Upper lobe of left lung (tissue), 4 donors: ENCODE measurements around the gene TSC1.

Experiments
- EP300 ChIP-seq, 4 donors: sonication (generic); formaldehyde crosslinking; IDR thresholded peaks; one replicate each; pipeline ENCODE4 v1.5.1; 2017; ENCODE audit warnings: antibody characterized with exemption in 4 of 4, control low read depth in 2 of 4
- POLR2A ChIP-seq, 4 donors: fragments of 450-650 bp; IDR thresholded peaks; one replicate each; pipeline ENCODE4 v1.5.1; 2016 to 2017; ENCODE audit warnings: antibody characterized with exemption in 4 of 4, mild to moderate bottlenecking in 2 of 4
- POLR2AphosphoS5 ChIP-seq, 2 donors: sonication (generic); formaldehyde crosslinking; IDR thresholded peaks; one replicate each; pipeline ENCODE4 v1.5.1; 2017; ENCODE audit warnings: antibody characterized with exemption in 2 of 2
- TF ChIP-seq, protein P1 (sequence below), 6 experiments: fragments of 450-650 bp in 4 of 6; fragments of 200-600 bp in 2 of 6; sonication (generic) in 2 of 6; IDR thresholded peaks; one replicate each; pipeline ENCODE4 v1.5.1; 2016 to 2019; ENCODE audit warnings: antibody characterized with exemption in 6 of 6

DNA sequence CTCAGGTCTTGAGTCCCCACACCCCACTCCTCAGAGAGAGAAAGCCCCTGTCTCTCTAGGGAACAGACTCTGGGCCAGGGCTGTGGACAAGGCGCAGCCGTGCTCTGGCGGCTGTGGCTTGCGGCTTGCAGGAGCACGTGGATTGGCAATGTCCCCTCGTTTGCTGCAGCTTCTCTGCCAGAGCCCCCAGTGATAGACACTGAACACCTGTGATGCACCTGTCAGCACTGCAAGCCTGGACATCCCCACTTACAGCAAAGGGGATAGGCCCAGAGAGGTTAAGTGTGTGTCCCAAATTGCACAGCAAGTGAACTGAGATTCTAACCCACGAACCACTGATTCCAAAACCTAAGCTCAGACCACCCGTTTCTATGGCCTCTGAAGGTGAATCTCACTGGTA, 41.1 kb upstream of the TSC1 start:
- TF ChIP-seq, protein P1, sequence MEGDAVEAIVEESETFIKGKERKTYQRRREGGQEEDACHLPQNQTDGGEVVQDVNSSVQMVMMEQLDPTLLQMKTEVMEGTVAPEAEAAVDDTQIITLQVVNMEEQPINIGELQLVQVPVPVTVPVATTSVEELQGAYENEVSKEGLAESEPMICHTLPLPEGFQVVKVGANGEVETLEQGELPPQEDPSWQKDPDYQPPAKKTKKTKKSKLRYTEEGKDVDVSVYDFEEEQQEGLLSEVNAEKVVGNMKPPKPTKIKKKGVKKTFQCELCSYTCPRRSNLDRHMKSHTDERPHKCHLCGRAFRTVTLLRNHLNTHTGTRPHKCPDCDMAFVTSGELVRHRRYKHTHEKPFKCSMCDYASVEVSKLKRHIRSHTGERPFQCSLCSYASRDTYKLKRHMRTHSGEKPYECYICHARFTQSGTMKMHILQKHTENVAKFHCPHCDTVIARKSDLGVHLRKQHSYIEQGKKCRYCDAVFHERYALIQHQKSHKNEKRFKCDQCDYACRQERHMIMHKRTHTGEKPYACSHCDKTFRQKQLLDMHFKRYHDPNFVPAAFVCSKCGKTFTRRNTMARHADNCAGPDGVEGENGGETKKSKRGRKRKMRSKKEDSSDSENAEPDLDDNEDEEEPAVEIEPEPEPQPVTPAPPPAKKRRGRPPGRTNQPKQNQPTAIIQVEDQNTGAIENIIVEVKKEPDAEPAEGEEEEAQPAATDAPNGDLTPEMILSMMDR (IDR thresholded peaks at IDR 0.05) = no peak
- no peak for TF ChIP-seq POLR2AphosphoS5 (IDR thresholded peaks at IDR 0.05)
- no peak for TF ChIP-seq POLR2A (IDR thresholded peaks at IDR 0.05)
- TF ChIP-seq EP300 (IDR thresholded peaks at IDR 0.05) = no peak
